NCI-H2029 (cell line): Measurements from ENCODE around the gene PDE4D.

Source experiments
- DNase-seq: peaks from one replicate; lab custom pipeline; 2025; lab: John Stamatoyannopoulos, UW

Gene PDE4D

DNA sequence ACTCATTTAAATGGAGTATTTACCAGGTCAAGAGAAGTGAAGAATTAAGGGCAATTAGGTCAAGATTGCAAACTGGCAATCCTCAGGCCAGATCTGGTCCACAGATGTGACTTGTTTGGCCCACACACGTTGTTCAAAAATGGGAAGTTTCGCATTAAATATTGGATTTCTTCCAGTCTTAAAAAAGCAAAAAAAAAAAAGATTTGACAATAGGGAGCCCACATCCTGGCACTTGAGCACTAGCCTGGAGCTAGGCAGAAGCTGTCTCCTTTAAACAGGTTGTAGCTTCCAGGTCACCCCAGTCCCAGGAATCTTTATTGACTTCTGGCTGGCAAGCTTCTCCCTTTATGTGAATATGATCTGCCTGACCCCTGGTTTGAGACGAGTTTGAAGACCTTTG, 790.2 kb downstream of the PDE4D start:
- no peak for DNase-seq

DNA sequence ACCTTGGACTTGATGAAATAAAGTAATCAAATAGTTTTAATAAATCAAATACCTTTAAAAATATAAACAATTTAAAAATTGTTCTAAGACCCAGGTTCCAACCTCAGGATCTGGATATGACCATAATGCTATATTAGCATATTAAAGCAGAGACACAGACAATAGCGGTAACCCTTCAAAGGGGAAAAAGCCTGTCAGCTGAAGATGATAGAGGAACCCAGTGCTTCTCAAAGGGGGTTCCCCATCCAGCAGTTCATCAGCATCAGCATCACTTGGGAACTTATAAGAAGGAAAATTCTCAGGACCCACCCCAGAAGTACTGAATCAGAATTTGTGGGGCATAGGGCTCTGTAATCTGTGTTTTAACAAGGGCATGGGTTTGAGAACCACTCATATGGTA, 791.1 kb downstream of the PDE4D start:
- DNase-seq, result no peak

DNA sequence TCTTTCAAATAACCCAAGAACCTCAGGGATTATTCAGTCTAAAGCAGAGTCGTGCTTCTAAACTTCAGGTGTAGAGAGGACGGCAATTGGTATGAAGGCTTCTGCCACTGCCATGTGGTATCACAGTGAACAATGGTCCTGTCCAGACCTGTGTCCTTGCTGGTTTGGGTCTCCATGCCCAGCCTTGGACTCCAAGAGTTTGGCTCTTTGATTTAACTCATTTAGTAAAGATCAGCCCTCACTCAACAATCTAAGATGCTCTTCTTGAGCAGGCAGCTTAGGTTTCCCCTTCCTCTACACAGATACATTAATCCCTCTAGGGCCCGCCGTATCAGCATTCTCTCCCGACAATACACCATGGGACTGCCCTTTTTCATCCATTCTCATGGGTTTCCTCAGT, 792.7 kb downstream of the PDE4D start:
- DNase-seq, result no peak

DNA sequence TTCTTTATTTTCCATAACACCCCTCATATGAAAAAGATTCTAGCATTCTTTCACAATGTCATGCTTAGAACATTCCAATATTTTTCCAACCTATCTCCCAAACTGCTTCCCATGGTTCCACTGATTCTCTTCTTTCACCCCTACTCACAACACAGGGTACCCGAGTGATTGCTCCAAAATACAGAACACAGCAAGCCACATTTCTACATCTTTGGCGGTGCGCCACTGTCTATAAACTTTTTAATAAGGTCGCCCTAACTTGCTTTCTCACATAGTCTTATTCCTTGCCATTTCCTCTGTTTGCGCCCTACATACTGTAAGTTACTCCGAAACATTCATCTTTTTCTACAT, 793.6 kb downstream of the PDE4D start:
- no peak for DNase-seq

DNA sequence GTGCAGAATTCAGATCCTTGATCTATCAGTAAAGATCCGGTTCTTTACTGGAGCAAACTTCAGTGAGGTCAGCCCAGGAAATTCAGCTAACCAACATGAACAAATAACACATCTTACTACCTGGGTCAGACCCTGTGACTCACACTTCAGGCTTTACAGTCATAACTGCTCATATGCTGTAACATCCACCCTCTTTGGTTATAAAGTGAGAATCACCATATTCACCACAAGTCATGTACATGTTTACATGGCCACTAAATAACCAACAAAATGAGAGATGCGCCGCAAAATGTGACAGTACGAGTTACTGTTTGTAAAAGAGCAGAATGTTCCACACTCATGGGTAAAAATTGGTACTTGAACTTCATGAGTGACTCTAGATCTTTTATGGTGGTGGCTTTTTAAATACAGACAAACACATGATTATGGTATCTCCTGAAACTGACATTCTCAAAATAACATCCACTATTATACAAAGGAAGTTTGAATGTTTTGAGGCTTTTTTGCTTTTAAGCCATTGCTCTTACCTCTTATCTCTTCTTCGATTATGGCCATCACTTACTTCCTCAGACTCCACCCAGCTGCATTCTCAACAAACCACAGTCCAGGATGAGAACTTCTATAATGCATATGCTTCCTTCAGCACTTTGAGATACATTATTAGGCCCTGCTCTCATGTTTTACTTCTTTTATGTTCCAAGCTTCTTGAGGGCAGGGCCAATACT, 794.1 kb downstream of the PDE4D start:
- no peak for DNase-seq

DNA sequence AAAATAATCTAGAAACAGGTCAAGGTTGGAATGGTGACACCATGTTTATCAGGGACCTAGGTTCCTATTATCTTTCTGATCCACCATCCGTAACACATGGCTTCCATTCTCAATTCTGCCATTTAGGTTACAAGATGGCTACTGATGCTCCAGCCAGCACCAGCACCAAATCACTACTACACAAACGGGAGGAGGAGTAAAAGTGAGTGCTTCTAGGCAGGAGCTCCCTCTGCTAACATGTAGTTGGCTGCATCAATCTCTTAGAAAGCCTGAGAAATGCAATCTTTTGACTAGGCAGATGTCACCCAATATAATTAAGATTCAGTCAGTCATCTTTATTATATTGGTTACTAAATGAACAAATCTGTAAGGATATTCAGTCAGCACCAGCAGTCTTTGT, 794.8 kb downstream of the PDE4D start:
- no peak for DNase-seq

DNA sequence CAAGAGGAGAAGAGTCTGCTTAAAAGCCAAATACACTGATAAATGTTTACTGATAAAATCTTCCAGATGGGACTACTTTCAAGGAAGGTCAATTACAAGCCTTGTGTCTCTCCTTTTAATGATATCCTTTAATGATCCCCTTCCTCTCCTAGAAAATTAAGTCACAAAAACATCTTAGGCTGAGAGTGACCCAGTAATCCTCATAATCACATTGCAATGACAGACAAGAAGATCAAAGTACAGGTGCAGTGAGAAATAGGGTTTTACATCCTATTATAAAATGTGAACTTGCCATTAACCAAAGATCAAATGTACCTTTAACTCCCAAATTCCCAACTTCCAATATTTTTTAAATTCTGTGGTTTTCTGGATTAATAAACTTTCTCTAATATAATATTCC, 795.8 kb downstream of the PDE4D start:
- no peak for DNase-seq

DNA sequence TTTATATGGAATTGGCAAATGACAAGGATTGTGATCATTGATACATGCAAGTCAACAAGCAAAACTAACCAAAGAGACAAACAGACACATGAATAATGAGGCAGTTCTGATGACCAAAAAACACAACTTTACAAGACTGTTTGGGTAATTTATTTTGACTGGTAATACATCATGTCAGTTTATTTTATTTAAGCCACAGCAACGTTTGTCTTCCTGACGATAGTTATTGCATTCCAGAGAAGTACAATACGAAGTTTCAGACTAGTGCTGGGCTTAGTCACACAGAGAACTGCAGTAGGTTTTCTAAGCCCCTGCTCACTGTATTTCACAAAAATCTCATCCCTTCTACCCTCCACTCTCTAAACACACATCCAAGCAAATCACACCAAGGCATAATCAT, 796.4 kb downstream of the PDE4D start:
- no peak for DNase-seq

DNA sequence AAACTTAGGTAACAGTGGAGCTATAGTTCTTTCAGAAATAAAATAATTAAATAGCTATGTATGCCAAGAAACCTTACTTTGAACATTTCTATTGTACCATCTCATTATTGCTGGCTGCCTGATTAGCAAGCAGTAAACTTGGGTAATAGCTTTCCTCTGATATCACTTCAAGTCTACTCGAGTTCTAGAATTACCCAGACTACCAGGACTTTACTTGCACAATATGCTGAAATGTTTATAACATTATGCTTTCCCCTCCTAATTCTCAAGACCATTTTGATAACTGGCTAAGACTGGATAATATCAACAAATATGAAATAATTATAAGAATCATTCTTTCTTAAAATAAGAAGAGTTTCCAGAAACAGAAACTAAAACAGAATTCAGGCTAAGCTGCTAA, 798.0 kb downstream of the PDE4D start:
- no peak for DNase-seq

DNA sequence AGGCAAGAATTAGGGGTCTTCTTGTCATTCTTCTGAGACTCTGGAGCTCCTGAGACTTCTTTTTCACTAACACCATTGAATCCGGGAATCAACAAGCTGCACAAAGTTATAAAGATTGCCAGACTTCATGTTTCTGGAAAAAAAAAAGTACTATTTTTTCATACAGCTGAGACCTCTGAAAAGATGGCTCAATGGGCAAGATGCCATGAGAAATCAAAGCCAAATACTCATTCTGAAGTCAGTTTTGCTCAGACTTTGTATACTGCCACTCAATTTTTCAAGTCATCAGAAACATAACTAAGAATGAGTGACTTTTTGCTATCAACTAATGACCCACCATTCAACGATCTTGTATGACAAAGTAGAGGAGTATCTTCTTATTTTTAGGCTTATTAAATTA, 798.7 kb downstream of the PDE4D start:
- DNase-seq, result no peak

DNA sequence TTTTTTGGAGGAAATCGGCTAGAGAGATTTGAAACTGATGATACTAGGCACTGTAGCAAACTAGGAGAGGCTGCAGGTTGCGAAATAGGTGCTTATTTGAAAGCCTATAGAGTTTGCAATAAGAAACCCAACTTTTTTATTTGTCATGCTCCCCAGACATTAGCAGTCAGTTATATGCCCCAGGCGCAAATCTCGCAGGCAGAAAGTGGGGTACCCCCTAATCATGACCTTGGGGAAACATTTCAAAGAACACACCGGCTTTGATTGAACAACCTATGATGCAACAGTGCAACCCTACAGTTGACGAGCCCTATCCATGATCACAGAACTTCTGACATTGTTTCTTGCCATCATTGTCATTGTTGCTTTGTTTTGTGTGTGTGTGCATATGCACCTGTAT, 800.2 kb downstream of the PDE4D start:
- no peak for DNase-seq

DNA sequence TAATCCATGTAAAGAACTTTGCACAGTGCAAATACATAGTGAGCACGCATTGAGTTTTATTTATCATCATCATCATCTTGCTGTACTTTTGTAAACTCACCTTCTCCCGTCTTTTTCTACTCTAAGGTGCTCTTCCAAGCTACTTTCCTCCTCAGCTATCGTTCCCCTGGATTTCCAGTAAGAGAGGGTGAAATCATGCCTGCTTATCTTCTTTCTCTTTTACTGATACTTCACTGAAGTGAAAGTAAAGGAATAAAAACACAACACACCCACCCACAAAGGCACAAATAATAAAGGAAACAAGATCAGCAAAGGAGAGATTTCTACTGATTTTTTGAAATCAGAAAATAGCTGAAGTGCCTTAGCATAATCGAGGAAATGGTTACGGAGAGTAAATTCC, 800.8 kb downstream of the PDE4D start:
- DNase-seq, result no peak

DNA sequence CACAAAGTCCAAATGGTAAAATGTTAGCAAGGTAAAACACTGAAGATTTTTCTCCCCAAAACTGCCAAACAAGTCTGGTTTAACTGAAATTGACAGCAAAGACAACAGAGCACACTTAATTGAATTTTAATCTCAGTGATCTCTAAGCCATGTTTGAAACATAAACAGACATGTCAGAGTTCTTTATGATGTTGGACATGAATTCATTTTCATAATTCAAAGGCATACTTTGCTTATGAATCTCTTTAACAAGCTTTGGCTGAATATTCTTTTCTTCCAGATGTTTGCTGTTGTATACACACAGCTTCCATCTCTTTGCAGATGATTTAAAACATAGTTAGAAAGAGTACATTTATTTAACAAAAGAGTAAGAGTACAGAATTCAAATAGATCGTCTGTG, 801.6 kb downstream of the PDE4D start:
- DNase-seq, result no peak

DNA sequence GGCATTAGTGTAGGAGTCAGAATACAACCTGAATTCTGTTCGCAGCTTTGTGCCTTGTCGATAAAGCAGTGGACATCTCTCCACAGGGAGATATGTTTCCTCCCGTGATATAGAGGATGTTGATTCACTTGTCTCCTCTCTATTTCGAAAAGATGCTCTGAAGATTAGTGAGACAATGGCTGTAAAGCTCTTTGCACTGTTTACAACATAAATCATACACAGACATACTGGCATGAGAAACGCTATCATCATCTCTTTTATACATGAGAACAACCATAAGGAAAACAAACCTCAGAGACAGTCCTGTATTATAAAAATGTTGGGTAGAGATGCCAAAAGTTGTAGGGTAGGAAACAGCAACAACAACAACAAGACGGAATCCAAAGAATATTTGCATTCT, 803.2 kb downstream of the PDE4D start:
- no peak for DNase-seq

DNA sequence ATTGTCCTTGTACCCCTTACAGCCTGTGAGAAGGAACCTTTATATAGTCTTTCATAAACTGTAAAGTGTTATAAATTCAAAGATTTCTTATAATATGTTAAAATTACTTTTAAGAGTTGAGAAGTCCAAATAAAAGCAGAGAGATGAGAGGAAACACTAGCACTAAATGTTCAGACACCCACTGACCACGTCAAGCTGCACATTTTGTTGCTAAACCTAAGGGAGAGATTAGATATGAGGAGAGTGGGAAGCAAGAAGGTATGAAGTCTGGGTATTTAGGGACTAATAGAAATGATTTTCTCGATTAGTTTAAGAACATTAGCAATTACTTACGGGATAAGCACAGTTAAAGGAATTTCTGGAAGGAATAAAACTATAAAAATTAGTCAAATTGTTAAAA, 803.8 kb downstream of the PDE4D start:
- no peak for DNase-seq

DNA sequence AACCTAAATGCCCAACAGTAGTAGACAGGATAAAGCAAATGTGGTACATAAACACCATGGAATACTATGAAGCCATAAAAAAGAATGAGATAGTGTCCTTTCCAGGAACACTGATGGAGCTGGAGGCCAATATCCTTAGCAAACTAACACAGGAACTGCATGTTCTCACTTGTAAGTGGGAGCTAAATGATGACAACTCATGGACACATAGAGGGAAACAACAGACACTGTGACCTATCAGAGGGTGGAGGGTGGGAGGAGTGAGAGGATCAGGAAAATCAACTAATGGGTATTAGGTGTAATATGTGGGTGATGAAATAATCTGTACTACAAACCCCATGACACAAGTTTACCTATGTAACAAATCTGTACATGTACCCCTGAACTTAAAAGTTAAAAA, 805.0 kb downstream of the PDE4D start:
- no peak for DNase-seq

DNA sequence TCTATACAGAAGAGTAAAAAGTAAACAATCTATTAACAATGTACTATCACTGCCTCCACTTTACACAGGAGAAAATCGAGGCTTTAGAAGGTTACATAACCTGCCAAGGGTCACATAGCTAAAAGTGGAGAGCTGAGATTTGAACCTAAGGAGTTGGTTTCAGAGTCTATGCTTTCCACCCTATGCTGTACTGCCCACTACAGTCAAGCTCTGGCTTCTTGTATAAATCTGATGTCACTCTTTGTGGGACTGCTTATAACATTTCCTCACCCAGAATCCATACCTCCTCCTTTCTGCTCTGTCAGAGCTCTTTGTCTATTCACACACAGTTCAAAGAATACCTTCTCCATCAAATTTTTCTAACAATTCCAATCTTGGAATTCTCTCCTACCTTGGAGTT, 807.5 kb downstream of the PDE4D start:
- DNase-seq, result no peak

DNA sequence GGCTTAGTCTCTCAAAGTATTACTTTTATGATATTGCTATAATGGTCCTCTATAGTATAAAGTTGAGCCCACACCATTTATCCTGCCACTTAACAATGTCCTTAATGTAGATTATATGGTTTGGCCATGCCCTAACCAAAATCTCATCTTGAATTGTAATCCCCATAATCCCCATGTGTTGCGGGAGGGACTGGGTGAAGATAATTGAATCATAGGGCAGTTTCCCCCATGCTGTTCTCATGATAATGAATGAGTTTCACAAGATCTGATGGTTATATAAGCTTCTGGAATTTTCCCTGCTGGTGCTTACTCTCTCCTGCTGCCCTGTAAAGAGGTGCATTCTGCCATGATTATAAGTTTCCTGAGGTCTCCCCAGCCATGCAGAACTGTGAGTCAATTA, 811.8 kb downstream of the PDE4D start:
- DNase-seq, result no peak

DNA sequence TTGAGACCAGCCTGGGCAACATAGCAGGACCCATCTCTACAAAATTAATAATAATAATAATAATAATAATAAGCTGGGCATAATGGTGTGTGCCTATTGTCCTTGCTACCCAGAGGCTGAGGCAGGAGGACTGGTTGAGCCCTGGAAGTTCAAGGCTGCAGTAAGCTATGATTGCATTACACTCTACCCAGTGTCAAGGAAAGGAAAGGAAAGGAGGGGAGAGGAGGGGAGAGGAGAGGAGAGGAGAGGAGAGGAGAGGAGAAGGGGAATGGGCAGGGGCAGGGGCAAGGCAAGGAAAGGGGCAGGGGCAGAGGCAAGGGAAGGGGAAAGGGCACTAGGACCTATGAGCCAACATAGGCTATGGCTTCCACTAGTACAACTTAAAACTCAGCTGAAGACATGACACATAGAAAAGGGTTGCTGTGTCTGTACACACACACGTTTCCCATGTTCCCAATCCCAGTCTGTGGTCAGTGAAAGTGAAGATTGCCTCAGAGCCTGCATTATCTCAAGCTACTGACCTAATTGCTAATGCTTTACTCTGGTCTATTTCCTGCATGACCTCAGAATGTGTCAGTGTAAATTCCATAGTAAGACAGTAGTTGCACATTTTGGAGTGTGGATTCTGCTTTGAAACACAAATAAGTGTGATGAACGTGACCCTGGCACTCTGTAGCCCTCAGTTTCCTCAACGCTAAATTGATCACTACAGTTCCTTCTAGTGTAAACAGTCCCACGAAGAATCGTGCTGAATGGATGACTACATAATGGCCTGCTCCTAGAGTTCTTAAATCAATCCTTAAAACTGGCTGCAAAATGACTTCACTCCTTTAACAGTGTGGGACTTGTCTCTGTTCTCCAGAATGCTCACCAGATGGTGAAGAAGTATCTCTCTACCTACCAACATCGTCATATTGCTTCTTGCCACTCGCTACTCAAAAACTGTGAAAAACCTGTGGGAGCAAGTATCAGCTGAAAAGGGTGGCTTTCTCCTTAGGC, 813.6 kb downstream of the PDE4D start:
- DNase-seq, result no peak

DNA sequence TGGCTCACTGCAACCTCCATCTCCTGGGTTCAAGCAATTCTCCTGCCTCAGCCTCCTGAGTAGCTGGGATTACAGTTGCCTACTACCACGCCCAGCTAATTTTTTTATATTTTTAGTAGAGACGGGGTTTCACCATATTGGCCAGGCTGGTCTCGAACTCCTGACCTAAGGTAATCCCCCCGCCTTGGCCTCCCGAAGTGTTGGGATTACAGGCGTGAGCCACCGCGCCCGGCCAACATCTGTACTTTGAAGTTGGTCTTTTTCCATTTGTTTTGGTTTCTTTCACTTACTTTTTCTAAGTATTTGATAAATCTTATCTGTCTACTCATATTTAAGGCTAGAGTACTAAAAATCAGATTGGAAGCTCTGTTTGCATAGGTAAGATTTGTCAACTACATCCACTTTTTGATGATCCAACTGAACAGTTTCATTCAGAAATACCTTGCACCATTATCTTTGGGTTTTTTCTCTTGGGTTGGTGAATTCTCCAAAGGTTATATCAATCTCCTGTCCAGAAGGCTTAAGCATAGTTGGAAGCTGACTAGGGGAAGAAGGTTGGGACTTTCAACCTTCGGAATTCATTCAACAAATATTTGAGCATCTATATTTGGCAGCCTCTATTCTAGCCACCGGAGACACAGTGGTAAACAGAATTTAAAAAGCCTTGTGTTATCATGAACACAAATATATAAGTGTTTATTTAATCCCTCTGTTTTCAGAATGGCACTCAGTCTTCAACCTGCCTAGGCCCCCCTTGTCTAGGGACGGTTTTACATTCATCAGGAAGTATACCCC, 821.6 kb downstream of the PDE4D start:
- no peak for DNase-seq

DNA sequence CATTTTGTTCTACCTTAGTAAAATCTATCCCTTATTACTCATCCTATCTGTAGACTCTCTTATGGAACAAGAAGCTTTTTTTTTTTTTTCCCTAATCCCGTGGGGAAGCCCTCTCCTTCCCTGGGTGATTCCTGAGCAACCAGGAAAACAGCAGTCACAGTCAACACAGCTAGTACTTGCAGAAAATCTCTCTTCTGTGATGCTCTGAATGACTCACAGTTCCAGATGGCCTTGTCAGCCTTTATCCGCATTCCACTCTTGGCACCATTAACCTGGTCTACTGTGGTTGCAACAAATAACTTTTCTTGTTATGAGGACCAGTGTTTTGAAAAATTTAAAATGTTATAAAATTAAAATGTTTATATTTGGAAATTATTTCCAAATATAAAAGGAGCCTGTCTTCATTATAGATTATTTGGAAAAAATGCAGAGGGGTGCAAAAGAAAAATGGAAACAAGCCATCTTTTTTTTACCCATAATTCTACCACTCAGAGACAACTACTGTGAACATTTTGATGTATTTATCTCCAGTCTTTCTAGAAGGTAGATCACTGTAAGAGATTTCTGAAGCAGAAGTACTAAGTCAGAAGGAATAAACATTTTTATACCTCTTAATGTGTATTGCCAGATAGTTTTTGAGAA, 824.0 kb downstream of the PDE4D start:
- DNase-seq, result no peak

DNA sequence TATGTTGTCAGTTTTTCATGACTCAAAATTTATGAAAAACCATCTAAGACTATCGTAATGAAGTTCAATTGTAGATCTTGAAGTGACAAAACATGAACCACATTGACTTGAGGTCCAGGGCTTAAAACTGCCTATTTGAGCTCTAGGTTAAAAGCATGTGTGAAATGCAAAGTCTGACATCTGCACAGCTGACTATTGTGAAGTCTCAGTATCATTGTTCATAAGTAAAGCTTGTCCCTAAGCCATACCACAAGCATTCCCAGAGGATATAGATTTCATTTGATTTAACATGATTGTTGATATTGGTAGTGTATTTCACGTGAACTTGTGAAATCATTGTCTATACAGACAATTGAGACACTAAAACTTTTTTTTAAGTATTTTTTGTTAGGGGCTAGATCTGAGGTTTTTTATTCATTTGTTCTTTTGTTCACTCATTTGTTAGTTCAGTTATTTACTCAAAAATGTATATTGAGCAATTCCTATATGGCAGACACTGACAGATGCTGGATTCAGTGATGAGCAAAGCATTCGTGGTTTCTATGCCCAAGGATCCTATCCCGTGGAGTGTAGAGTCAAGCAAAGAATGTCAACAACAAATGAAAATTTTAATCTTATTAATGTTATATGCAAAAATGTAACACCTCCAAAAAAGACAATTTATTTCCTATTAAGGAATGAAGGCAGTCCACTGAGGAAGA, 825.4 kb downstream of the PDE4D start:
- DNase-seq, result no peak
